ENCODE measurements around the gene MBTPS2. TPM values are rescaled to one million over a fixed set of nuclear protein-coding genes. Genes with fewer than 3 reads are reported as not detected.

Gene MBTPS2
- total RNA-seq, 4 donors from 2014 or later, result 7.7 to 13.5 (median 10.1) TPM

- peaks cover 0 to 31% of the 10 kb centered on the region in 2 donors for H3K36me3 ChIP-seq
- no peaks in the 10 kb centered on the region for H3K4me1 ChIP-seq
- no peak overlapping the region for H3K27ac ChIP-seq
- no peak overlapping the region for H3K4me3 ChIP-seq
- H3K27me3 ChIP-seq, result no peaks in the 10 kb centered on the region
- TF ChIP-seq POLR2A (IDR thresholded peaks at IDR 0.05) (no peak), CTCF (IDR thresholded peaks at IDR 0.05) (no peak), POLR2AphosphoS5 (IDR thresholded peaks at IDR 0.05) (no peak), EP300 (IDR thresholded peaks at IDR 0.05) (no peak)
- no peaks in the 10 kb centered on the region for H3K9me3 ChIP-seq
- ATAC-seq, result no peak
These were observed 14.2 kb downstream of the MBTPS2 start for GRCh38 chrX:21853578-21853977.

- H3K4me1 ChIP-seq, result no peaks in the 10 kb centered on the region
- WGBS, 2 donors (ENCODE audit: low coverage in 1 of 2), result 78 to 96% methylated on average over 5 to 24 of the region's 29 CpGs
These were observed 16.6 kb downstream of the MBTPS2 start, which contains the start of gene YY2 for GRCh38 chrX:21855937-21856415. YY2 (plus strand) TSS chrX:21855987; CDS start chrX:21856485, 498 bp downstream.

GRCh38 chrX:21856504-21856903 is 17.1 kb downstream of the MBTPS2 start:
- no peak for ATAC-seq
- no peaks in the 10 kb centered on the region for H3K9me3 ChIP-seq
- H3K4me1 ChIP-seq, result no peaks in the 10 kb centered on the region
- 100% methylated on average over 2 of the region's 21 CpGs; no CpG with 5 or more reads in 1 of the 2 donors for WGBS, 2 donors (ENCODE audit: low coverage in 1 of 2)
- no peak overlapping the region for H3K27ac ChIP-seq
- no peaks in the 10 kb centered on the region for H3K27me3 ChIP-seq
- H3K36me3 ChIP-seq, result peaks cover 0 to 24% of the 10 kb centered on the region in 2 donors
- no peak overlapping the region for H3K4me3 ChIP-seq
- no peak for TF ChIP-seq POLR2A (IDR thresholded peaks at IDR 0.05)
- TF ChIP-seq CTCF (IDR thresholded peaks at IDR 0.05), result no peak
- TF ChIP-seq POLR2AphosphoS5 (IDR thresholded peaks at IDR 0.05), result no peak
- no peak for TF ChIP-seq EP300 (IDR thresholded peaks at IDR 0.05)

More at GRCh38 chrX:21855937-21856415, 16.6 kb downstream of the MBTPS2 start, which contains the start of gene YY2:
- TF ChIP-seq CTCF (IDR thresholded peaks at IDR 0.05), result no peak
- TF ChIP-seq POLR2AphosphoS5 (IDR thresholded peaks at IDR 0.05), result no peak
- no peak for TF ChIP-seq POLR2A (IDR thresholded peaks at IDR 0.05)
- no peak for TF ChIP-seq EP300 (IDR thresholded peaks at IDR 0.05)
- H3K4me3 ChIP-seq, result no peak within 1 kb of the TSS
- no peaks in the 10 kb centered on the region for H3K9me3 ChIP-seq
- peaks cover 0 to 28% of the 10 kb centered on the region in 2 donors for H3K36me3 ChIP-seq
- no peak for ATAC-seq
- H3K27me3 ChIP-seq, result no peaks in the 10 kb centered on the region
- no peak within 1 kb of the TSS for H3K27ac ChIP-seq

- TF ChIP-seq EP300 (IDR thresholded peaks at IDR 0.05), result no peak
- TF ChIP-seq POLR2AphosphoS5 (IDR thresholded peaks at IDR 0.05), result no peak
- TF ChIP-seq CTCF (IDR thresholded peaks at IDR 0.05), result no peak
- no peak for TF ChIP-seq POLR2A (IDR thresholded peaks at IDR 0.05)
- Histone ChIP-seq H3K9me3 (no peaks in the 10 kb centered on the region), H3K4me1 (peaks cover 0 to 13% (median 0%) of the 10 kb centered on the region in 3 donors), H3K36me3 (no peaks in the 10 kb centered on the region), H3K27ac (no peak overlapping the region), H3K27me3 (no peaks in the 10 kb centered on the region), H3K4me3 (no peak overlapping the region)
- no peak for ATAC-seq
- WGBS, 2 donors (ENCODE audit: low coverage in 1 of 2), result 80% methylated on average over 1 of the region's 1 CpG; no CpG with 5 or more reads in 1 of the 2 donors
These were observed 23.8 kb downstream of the MBTPS2 start for GRCh38 chrX:21863241-21863640.

GRCh38 chrX:21865436-21865835 is 26.0 kb downstream of the MBTPS2 start:
- no peak for ATAC-seq
- Histone ChIP-seq H3K4me3 (no peak overlapping the region), H3K4me1 (peaks cover 0 to 13% (median 0%) of the 10 kb centered on the region in 3 donors), H3K9me3 (no peaks in the 10 kb centered on the region), H3K27ac (no peak overlapping the region), H3K27me3 (no peaks in the 10 kb centered on the region), H3K36me3 (no peaks in the 10 kb centered on the region)
- TF ChIP-seq POLR2AphosphoS5 (IDR thresholded peaks at IDR 0.05), result no peak
- no peak for TF ChIP-seq EP300 (IDR thresholded peaks at IDR 0.05)
- TF ChIP-seq CTCF (IDR thresholded peaks at IDR 0.05), result no peak
- TF ChIP-seq POLR2A (IDR thresholded peaks at IDR 0.05), result no peak
